ENCODE results near the gene BANP.

DNA sequence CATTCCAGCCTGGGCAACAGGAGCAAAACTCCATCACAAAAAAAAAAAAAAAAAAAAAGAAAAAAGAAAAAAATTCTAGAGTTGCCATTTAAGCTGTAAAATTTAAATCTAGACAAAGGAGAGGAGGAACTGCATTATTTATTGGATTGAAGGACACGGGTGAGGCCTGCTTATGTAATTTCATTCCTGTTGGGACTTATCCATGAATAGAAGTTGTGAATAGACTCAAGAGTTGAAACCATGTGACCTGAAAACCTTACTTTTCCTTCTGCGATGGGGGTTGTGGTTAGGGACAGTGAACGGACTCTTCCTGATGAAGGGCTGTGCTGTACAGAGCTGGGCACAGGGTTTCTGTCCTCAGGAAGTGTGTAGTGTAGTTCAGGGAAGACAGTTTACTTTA lies 22.5 kb downstream of the BANP start:
- TF ChIP-seq, protein P1, sequence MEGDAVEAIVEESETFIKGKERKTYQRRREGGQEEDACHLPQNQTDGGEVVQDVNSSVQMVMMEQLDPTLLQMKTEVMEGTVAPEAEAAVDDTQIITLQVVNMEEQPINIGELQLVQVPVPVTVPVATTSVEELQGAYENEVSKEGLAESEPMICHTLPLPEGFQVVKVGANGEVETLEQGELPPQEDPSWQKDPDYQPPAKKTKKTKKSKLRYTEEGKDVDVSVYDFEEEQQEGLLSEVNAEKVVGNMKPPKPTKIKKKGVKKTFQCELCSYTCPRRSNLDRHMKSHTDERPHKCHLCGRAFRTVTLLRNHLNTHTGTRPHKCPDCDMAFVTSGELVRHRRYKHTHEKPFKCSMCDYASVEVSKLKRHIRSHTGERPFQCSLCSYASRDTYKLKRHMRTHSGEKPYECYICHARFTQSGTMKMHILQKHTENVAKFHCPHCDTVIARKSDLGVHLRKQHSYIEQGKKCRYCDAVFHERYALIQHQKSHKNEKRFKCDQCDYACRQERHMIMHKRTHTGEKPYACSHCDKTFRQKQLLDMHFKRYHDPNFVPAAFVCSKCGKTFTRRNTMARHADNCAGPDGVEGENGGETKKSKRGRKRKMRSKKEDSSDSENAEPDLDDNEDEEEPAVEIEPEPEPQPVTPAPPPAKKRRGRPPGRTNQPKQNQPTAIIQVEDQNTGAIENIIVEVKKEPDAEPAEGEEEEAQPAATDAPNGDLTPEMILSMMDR (IDR thresholded peaks at IDR 0.05), result no peak
- no peak for TF ChIP-seq POLR2A (IDR thresholded peaks at IDR 0.05)
